ENCODE measurements around the gene ZNF407.
A peak's percentile ranks its signal among the peaks of the same experiment; 100 is the strongest.

The ZNF407 gene

DNA sequence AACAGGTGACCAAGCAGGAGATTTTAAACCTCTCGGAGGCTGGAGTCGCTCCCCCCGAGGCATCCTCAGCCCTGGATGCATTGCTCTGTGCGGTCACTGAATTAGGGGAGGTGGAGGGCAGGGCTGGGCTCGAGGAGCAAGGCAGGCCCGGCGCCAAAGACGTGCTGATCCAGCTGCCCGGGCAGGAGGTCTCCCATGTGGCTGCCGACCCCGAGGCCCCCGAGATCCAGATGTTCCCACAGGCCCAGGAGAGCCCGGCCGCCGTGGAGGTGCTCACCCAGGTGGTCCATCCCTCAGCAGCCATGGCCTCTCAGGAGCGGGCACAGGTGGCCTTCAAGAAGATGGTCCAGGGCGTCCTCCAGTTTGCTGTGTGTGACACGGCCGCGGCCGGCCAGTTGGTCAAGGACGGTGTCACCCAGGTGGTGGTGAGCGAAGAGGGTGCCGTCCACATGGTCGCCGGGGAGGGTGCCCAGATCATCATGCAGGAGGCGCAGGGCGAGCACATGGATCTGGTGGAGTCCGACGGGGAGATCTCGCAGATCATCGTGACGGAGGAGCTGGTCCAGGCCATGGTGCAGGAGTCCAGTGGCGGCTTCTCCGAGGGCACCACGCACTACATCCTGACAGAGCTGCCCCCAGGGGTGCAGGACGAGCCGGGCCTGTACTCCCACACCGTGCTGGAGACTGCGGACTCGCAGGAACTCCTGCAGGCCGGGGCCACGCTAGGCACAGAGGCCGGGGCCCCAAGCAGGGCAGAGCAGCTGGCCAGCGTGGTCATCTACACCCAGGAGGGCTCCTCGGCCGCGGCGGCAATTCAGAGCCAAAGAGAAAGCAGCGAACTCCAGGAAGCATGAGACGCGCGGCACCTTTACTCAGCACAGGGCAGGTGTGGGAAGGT is 466.2 kb downstream of the ZNF407 start:
- DNase-seq: no peak

- DNase-seq: no peak
Observed at GRCh38 chr18:75064513-75064905, 466.8 kb downstream of the ZNF407 start.

DNA sequence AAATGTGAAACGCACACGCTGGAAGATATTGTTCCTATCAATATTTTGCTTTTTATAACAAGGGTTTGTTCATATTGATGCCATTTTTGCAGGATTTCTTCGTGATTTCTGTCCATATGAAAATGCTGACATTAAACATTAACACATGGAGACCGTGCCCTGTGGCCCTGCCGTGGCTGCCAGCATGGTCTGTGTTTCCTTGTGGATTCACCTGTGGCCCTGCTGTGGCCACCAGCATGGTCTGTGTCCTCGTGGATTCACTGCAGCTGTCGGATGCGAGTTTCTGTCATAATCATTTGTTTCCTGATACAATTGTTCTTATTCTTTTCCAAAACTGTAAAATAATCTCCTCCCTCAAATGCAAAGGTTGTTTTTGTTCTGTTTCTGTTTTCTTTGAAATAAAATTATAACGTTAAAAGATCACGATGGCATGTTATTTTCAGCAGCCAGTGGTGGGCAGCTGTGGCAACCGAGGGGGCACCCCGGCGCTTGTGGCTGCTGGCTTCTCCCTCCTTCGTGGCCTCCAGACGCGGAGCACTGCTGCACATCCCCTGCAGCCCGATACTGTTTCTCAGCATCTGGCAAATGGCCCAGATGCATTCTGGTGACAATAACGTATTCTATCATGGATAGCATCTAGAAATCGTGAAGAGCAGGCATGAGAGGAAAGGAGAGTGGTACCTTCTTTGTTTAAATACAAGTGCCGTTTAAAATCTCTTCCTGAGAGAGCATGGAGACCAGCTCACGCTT is 467.8 kb downstream of the ZNF407 start:
- no peak for DNase-seq

DNA sequence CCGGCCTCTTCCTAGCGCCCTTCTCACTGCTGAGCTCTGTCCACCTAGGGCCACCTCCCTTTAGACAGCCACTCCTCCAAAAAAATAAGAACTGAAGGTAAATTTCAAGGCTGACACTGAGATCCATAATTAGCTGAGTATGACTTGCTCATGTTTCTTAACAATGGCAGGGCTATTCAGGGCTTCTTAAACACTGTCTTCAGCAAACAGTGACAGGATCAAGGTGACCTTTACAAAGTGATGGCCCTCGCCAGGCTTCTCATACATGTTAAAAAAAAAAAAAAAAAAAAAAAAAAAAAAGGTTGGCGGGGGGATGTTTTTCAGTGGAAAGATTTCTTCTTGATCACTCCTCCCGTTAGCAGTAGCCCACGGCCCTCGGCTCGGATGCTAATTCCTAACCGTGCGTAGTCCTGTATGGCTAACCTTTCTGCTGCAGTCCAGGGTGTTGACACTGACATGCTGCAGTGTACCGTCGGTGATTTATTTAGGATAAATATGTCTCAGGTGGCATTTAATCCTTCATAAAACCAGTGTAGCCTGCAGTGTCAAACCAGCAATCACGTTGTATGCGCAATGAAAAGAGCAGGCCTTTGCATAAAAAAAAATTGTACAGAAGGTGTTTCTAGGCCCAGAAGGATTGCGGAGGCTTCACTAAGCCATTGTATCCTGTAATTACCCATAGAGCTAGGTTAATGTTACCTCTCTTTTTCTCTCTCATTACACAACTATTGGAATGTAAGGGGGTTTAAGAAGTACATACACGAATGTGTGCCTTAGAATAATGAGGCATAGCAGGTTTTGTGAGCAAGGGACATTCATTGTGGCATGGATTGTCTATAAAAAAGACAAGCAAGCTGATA is 468.6 kb downstream of the ZNF407 start:
- DNase-seq: no peak

DNA sequence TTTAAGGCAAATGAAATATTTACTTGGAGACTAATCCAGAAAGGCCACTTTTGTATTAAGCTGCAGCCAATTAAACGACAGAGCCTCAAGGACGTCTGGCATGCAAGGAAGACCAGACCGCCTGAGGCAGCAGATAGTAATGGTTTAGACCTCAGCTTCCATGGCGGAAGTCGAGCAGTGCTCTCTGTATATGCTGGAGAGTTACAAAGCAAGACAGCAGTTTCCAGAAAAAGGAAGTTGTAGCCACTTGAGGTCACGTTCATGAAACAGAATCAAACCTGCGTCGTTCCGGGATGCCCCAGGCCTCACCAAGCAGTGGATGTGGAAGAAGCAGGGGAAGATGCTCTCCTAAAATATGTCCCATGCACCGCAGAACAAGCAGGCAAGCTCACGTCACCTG is 469.3 kb downstream of the ZNF407 start:
- no peak for DNase-seq

GRCh38 chr18:75067996-75068645 is 470.5 kb downstream of the ZNF407 start:
- DNase-seq: no peak

- no peak for DNase-seq
Observed at GRCh38 chr18:75068682-75069435, 471.2 kb downstream of the ZNF407 start.

DNA sequence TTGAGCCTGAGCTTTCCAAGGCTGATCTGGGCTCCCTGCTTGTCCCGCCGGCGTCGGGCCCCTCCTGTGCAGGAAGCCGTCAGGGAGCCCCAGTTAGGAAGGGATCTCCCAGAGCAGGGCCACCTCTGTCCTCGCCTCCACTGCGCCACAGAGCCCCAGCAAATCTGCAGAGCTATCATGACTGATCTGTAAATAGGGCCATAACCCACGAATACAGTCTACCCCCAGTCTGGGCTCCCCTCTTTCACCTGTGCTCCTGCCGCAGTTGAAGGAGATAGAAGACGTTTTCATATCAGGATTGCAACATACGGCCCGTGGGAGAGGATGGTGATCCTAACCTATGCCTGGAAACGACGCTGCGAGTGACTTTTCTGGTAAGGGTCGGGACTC is 472.6 kb downstream of the ZNF407 start:
- no peak for DNase-seq

DNA sequence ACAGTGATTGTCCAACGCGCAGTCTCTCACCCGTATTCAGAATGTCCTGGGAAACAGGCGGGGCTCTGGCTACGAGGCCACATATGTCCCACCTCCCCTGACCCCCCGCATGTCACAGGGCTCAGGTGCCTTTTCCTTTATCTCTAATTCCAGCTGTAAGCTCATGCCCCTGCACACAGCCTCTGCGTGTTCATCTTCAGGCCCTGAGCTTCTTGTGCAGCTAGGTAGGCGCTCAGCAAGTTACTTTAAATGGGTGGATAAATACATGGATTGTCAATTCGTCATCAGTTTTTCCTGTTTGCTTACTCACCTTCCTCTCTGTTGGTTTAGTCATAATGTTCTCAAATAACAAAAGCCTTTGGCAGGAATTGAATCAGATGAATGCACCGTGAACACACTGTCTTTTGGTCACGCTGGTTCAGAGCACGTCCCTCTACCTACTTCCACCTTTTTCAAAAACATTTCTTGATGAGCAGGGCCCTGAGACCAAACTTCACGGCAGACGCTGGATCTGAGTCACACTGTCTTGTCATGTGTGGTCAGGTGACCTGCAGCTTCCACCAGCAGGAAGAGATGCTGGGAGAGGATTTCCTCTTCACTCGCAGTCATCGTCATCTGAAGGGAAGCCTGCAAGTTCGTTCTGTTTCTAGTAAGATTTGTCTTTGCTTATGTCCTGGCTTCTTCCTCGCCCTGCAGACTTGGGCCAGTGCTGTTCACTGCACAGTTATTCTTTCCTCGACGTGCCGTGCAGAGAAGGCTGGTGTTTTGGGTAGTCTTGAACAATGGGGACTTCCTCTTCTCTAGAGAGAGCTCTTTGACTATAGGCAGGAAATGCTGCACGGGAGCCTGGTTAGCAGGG is 473.2 kb downstream of the ZNF407 start:
- DNase-seq: peak; percentile 73

GRCh38 chr18:75071484-75071785 is 473.8 kb downstream of the ZNF407 start:
- DNase-seq: no peak

DNA sequence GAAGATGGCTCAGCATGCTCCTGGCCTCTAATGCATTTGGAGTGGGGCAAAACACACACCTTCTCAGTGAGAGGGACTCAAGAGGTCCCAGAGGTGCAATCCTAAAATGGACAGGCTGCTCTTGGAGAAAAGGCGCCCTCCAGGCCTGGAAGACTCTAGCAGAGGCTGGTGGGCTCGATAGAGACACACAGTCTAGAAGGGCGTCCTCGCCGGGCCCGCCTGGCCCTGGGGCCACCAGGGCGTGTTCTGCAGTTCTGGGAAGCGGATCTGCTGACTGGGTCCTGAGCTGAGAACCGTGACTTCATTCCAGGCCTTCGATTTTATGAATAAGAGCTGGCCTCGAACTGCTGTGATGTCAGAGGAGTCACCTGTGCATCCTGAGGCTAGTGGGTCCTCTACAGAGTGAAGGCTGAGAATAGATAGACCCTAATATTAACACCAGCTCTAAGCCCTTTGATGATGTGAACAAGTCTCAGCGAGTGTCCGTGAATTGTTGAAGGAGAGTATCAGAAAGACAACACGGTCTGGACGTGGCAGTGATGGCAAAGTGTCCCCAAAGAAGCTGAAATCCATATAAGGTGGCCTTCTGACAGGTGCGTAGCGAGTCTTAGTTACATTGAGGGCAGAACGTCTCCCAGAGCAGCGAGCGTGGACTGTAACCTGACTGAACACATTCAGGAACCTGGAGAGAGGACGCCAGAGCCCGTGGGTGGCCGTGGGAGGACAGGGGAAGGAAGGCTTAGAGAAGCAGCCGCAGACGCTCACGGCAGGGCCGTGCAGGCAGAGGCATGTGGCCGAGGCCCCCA is 474.4 kb downstream of the ZNF407 start:
- no peak for DNase-seq

DNA sequence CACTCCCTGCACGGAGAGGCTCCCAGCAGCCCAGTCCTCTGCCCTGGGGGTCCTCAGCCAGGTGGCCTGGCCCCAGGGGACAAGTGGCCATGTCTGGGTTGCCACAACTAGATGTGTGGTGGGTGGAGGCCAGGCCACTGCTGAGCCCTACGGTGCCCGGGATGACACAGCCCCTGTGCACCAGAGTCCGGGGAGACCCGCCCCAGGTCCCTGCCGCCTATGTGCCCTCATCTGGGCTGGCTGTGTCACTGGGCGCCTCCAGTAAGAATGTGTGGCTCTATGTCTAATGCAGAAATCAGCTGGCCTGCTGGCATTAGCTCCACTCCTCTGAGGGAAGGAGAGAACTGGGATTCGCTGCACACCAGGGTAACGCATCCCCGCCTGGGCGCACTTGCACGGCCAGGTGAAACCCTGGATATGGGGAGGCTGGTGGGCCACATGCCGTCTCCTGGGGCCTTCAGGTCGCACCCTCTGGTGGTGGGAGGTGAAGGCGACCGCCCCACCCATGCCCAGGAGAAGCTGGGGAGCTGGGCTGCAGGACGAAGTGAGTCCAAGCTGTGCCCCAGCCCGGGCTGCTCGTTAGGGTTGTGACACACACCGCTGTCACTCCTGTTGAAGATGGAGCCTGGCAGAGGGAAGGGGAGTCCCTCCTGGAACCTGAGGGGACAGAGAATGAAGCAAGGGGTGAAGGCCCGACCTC is 475.2 kb downstream of the ZNF407 start:
- DNase-seq: no peak

- DNase-seq: no peak
Observed at GRCh38 chr18:75073654-75074053, 476.0 kb downstream of the ZNF407 start.

GRCh38 chr18:75074196-75075015 is 476.7 kb downstream of the ZNF407 start:
- no peak for DNase-seq

- DNase-seq: no peak
Observed at GRCh38 chr18:75075016-75075305, 477.3 kb downstream of the ZNF407 start.

GRCh38 chr18:75075429-75075841 is 477.8 kb downstream of the ZNF407 start:
- DNase-seq: no peak

- DNase-seq: no peak
Observed at GRCh38 chr18:75076286-75076685, 478.6 kb downstream of the ZNF407 start.

DNA sequence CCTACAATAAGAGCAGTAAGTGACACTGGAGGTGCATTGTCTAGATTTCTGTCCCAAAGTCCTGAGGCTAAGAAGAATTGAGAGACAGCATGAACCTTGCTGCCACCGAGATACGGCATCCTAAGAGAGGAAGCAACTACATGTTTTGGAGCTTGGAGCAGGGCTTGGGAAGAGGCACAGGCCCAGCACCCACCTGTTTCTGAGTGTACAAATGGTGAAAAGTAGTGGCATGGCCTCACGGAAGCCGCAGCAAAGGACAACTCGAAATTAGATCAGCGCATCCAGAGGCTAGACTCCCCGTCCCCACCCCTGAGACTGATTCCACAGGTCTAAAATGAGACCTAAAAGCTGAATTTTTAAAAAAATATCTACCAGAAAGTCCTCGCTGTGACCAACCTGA is 483.8 kb downstream of the ZNF407 start:
- DNase-seq: no peak

DNA sequence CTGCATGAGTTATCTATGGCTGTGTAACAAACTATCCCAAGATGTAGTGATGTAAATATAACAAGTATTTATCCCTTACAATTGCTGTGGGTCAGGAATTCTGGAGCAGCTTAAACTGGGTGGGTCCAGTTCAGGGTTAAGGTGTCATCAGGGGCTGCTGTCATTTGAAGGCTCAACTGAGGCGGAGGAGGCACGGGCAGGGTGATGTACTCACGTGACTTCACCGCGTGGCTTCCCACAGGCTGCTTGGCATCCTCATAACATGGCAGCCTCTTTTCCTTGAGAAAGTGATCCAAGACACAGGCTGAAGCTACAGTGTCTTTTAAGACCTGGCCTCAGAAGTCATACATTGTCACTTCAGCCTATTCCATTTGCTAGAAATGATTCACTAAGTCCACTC is 485.5 kb downstream of the ZNF407 start:
- no peak for DNase-seq
